Measurements from ENCODE around the gene SLC6A18. TPM values are rescaled to one million over a fixed set of nuclear protein-coding genes. Genes with fewer than 3 reads are reported as not detected.

The SLC6A18 gene
- total RNA-seq, 2 donors from 2014 or later: not detected

- DNase-seq (ENCODE audit: low spot score): peak; percentile 71
These were observed 69.1 kb downstream of the SLC6A18 start for GRCh38 chr5:1294206-1294834.

GRCh38 chr5:1294835-1295649, 69.9 kb downstream of the SLC6A18 start, which contains the start of gene TERT:
Gene TERT, minus strand, starts transcription at chr5:1295068. Its CDS starts 79 bp downstream, at chr5:1294989.
- peak; percentile 67 for DNase-seq (ENCODE audit: low spot score)

More at GRCh38 chr5:1294206-1294834, 69.1 kb downstream of the SLC6A18 start:
- intact Hi-C loops (cut with DNase I): no loop called here

GRCh38 chr5:1295650-1296037, 70.5 kb downstream of the SLC6A18 start:
- peak; percentile 78 for DNase-seq (ENCODE audit: low spot score)
- intact Hi-C loops (cut with DNase I): loop anchor here in 1 of 2 donors (1.0 kb wide), 1 partner anchor 48 kb away; no protein-coding TSS in a partner anchor

More at GRCh38 chr5:1294835-1295649, 69.9 kb downstream of the SLC6A18 start, which contains the start of gene TERT:
- intact Hi-C loops (cut with DNase I): loop anchor here in 1 of 2 donors (1.0 kb wide), 1 partner anchor 48 kb away; no protein-coding TSS in a partner anchor

Other genes with a start within 250 kb of the SLC6A18 start
- gene NKD2, start 216.6 kb upstream of the SLC6A18 start, total RNA-seq: 1 to 10 TPM; 2.7 to 5.0 TPM
- gene SLC12A7, start 113.3 kb upstream of the SLC6A18 start, total RNA-seq: 10 to 100 TPM; 23.8 to 34.6 TPM
- gene SLC6A19, start 23.8 kb upstream of the SLC6A18 start, total RNA-seq: under 1 TPM in 1 of 2 donors, not detected in 1; 0.09 TPM
- under 1 TPM in 1 of 2 donors, not detected in 1; 0.14 TPM for gene TERT, start 69.7 kb downstream of the SLC6A18 start, total RNA-seq
- 10 to 100 TPM; 56.5 to 65.9 TPM for gene CLPTM1L, start 119.7 kb downstream of the SLC6A18 start, total RNA-seq
- under 1 TPM; 0.10 to 0.19 TPM for gene SLC6A3, start 220.1 kb downstream of the SLC6A18 start, total RNA-seq